Parathyroid adenoma (tissue), 2 donors: ENCODE data around the gene HPX.
A peak's percentile ranks its signal among the peaks of the same experiment; 100 is the strongest.

Source experiments
- H2AFZ ChIP-seq: fragments of 300-600 bp; sonication (generic); one replicate; pipeline ENCODE4 v1.7.0; 2017; ENCODE audit warnings: antibody characterized with exemption, mild to moderate bottlenecking
- H3K27ac ChIP-seq: fragments of 300-600 bp; sonication (generic); one replicate; pipeline ENCODE4 v1.7.0; 2017
- H3K27me3 ChIP-seq: fragments of 300-600 bp; sonication (generic); one replicate; pipeline ENCODE4 v1.7.0; 2017; ENCODE audit warnings: low read length; ENCODE audit not compliant: control insufficient read depth, insufficient read depth
- H3K36me3 ChIP-seq: fragments of 300-600 bp; sonication (generic); one replicate; pipeline ENCODE4 v1.7.0; 2017; ENCODE audit warnings: low read length; ENCODE audit not compliant: control insufficient read depth, insufficient read depth
- H3K4me1 ChIP-seq: fragments of 300-600 bp; sonication (generic); one replicate; pipeline ENCODE4 v1.7.0; 2017; ENCODE audit warnings: control low read depth
- H3K4me2 ChIP-seq: fragments of 300-600 bp; sonication (generic); one replicate; pipeline ENCODE4 v1.7.0; 2017; ENCODE audit warnings: low read length
- H3K4me3 ChIP-seq: fragments of 300-600 bp; sonication (generic); one replicate; pipeline ENCODE4 v1.7.0; 2017; ENCODE audit warnings: low read depth, low read length
- H3K79me2 ChIP-seq: fragments of 300-600 bp; sonication (generic); one replicate; pipeline ENCODE4 v1.7.0; 2017; ENCODE audit warnings: control low read depth
- H3K9ac ChIP-seq: fragments of 300-600 bp; sonication (generic); one replicate; pipeline ENCODE4 v1.7.0; 2017; ENCODE audit warnings: mild to moderate bottlenecking
- H3K9me3 ChIP-seq: fragments of 300-600 bp; sonication (generic); one replicate; pipeline ENCODE4 v1.7.0; 2017; ENCODE audit warnings: low read length; ENCODE audit not compliant: control insufficient read depth
- CTCF ChIP-seq: fragments of 300-600 bp; sonication (generic); IDR thresholded peaks from one replicate; pipeline ENCODE4 v1.7.0; 2017; ENCODE audit warnings: antibody characterized with exemption, mild to moderate bottlenecking
- donor health status: primary hyperparathyroidism.

HPX gene

DNA sequence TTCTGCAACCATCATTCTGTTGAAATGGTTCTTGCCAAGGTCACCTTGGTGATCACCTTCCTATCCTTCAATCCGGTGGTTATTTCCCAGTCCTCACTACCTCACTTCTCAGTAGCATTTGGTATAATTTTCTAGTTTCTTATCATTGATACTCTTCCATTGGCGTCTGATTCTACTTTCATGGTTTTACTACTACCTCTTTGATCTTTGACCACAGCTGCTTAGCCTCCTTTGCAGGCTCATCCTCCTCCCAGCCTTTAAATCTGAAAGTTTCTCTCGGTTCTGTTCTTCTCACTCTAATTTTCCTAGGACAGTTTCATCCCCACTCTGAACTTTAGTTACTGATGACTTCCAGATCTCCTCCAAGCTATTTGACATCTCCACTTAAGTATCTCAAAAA lies 45.5 kb upstream of the HPX start:
- H3K27me3 ChIP-seq = no peaks in the 10 kb centered on the region
- no peaks in the 10 kb centered on the region for H3K36me3 ChIP-seq
- no peak overlapping the region for H3K4me2 ChIP-seq
- peaks cover 7% of the 10 kb centered on the region for H3K79me2 ChIP-seq
- TF ChIP-seq CTCF = no peak
- no peak overlapping the region for H3K27ac ChIP-seq
- H2AFZ ChIP-seq = no peak overlapping the region
- no peaks in the 10 kb centered on the region for H3K9me3 ChIP-seq
- H3K4me1 ChIP-seq = peaks cover 2% of the 10 kb centered on the region
- no peak overlapping the region for H3K4me3 ChIP-seq
- no peak overlapping the region for H3K9ac ChIP-seq

GRCh38 chr11:6485661-6486060 lies 44.9 kb upstream of the HPX start:
- H3K4me2 ChIP-seq = no peak overlapping the region
- no peak overlapping the region for H3K27ac ChIP-seq
- no peak overlapping the region for H3K4me3 ChIP-seq
- no peak overlapping the region for H3K9ac ChIP-seq
- H2AFZ ChIP-seq = no peak overlapping the region
- H3K4me1 ChIP-seq = peaks cover 2% of the 10 kb centered on the region
- no peaks in the 10 kb centered on the region for H3K36me3 ChIP-seq
- no peaks in the 10 kb centered on the region for H3K9me3 ChIP-seq
- H3K27me3 ChIP-seq = no peaks in the 10 kb centered on the region
- peaks cover 8% of the 10 kb centered on the region for H3K79me2 ChIP-seq
- TF ChIP-seq CTCF = no peak

DNA sequence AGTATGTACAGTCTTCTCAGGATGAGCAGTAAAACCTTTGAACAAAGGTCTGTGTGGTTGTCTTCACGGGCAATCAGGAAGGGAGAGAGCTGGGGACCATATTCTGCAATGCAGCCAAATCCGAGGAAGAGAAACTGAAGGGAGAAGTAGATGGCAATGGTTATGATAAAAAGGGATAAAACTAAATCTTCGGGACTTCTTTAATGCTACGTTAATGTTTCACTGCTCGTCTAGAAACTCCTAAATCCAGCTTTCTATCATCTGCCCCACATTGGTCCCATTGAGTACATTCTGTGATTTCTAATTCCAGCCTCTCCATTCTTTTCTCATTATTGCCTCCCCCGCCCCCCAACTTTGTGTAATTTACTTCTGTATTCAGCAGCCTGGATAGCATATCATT lies 42.2 kb upstream of the HPX start:
- H3K4me2 ChIP-seq = no peak overlapping the region
- H3K36me3 ChIP-seq = no peaks in the 10 kb centered on the region
- H3K27ac ChIP-seq = no peak overlapping the region
- TF ChIP-seq CTCF = no peak
- H2AFZ ChIP-seq = no peak overlapping the region
- no peak overlapping the region for H3K4me3 ChIP-seq
- H3K4me1 ChIP-seq = peaks cover 4% of the 10 kb centered on the region
- H3K9me3 ChIP-seq = no peaks in the 10 kb centered on the region
- H3K79me2 ChIP-seq = peaks cover 10% of the 10 kb centered on the region
- no peaks in the 10 kb centered on the region for H3K27me3 ChIP-seq
- no peak overlapping the region for H3K9ac ChIP-seq

GRCh38 chr11:6482441-6482840 lies 41.7 kb upstream of the HPX start:
- Histone ChIP-seq H3K4me3 (no peak overlapping the region), H3K4me1 (peaks cover 4% of the 10 kb centered on the region), H3K4me2 (peak overlapping the region; percentile 84), H3K27me3 (no peaks in the 10 kb centered on the region), H3K27ac (no peak overlapping the region), H3K9ac (no peak overlapping the region), H3K36me3 (no peaks in the 10 kb centered on the region), H2AFZ (no peak overlapping the region), H3K79me2 (peaks cover 10% of the 10 kb centered on the region), H3K9me3 (no peaks in the 10 kb centered on the region)
- no peak for TF ChIP-seq CTCF

DNA sequence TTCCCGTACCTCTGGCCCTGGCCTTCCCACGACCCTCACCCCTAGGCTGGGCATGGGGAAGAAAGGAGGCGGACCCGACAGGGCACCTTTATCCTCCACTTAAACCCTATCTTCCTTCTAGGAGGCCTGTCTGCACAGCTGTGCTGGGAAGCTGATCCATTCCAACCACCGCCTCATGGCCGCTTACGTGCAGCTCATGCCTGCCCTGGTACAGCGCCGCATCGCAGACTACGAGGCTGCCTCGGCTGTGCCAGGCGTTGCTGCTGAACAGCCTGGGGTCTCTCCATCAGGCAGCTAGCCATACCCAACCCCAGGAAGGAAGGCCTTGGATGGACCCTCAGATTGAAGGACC lies 41.1 kb upstream of the HPX start:
- Histone ChIP-seq H3K27ac (peak overlapping the region; percentile 72), H2AFZ (peak overlapping the region; percentile 73), H3K4me1 (peaks cover 4% of the 10 kb centered on the region), H3K9ac (no peak overlapping the region), H3K79me2 (peaks cover 10% of the 10 kb centered on the region), H3K9me3 (no peaks in the 10 kb centered on the region), H3K4me3 (peak overlapping the region; percentile 84), H3K36me3 (no peaks in the 10 kb centered on the region), H3K27me3 (no peaks in the 10 kb centered on the region), H3K4me2 (peak overlapping the region; percentile 84)
- TF ChIP-seq CTCF = no peak
